Sigmoid colon (tissue), 4 donors: ENCODE results near the gene COL5A1.

Source experiments
- CTCF ChIP-seq, 4 experiments: fragments of 450-650 bp in 3 of 4; fragments of 200-600 bp in 1 of 4; IDR thresholded peaks; one replicate each; pipeline ENCODE4 v1.5.1; 2016 to 2019; ENCODE audit warnings: antibody characterized with exemption in 4 of 4, mild to moderate bottlenecking in 3 of 4, moderate library complexity in 2 of 4
- POLR2A ChIP-seq, 2 donors: fragments of 450-650 bp; IDR thresholded peaks; one replicate each; pipeline ENCODE4 v1.6.1; 2016; ENCODE audit warnings: antibody characterized with exemption in 2 of 2, mild to moderate bottlenecking in 2 of 2, moderate library complexity in 2 of 2
- POLR2AphosphoS5 ChIP-seq, 4 donors: sonication (generic); formaldehyde crosslinking; IDR thresholded peaks; one replicate each; pipeline ENCODE4 v1.6.1; 2017; ENCODE audit warnings: antibody characterized with exemption in 4 of 4

- no peak for TF ChIP-seq CTCF (IDR thresholded peaks at IDR 0.05)
- no peak for TF ChIP-seq POLR2AphosphoS5 (IDR thresholded peaks at IDR 0.05)
- no peak for TF ChIP-seq POLR2A (IDR thresholded peaks at IDR 0.05)
These were observed 3.0 kb upstream of the COL5A1 start for GRCh38 chr9:134638502-134639090.
